SIG-M5 treated with dmso at 0.1 percent for 504 hours (cell line): ENCODE measurements around the gene UNC119.
"Not testable (repeated sequence)": the region's sequence is repeated elsewhere in the genome, so short reads cannot be mapped to it uniquely, and the experiment has no call there.

Experiments
- DNase-seq: peaks from one replicate; lab custom pipeline; 2025; ENCODE audit not compliant: unreplicated experiment; lab: John Stamatoyannopoulos, UW

UNC119 gene

GRCh38 chr17:28523876-28524275, 28.5 kb downstream of the UNC119 start:
- DNase-seq: no peak

GRCh38 chr17:28523186-28523585, 29.2 kb downstream of the UNC119 start:
- DNase-seq: no peak

GRCh38 chr17:28522281-28522680, 30.1 kb downstream of the UNC119 start:
- not testable (repeated sequence) for DNase-seq

- DNase-seq: no peak
These were observed 30.9 kb downstream of the UNC119 start for GRCh38 chr17:28521311-28522085.

GRCh38 chr17:28520687-28521086, 31.7 kb downstream of the UNC119 start:
- no peak for DNase-seq

- no peak for DNase-seq
These were observed 33.2 kb downstream of the UNC119 start for GRCh38 chr17:28519236-28519635.

- no peak for DNase-seq
These were observed 33.8 kb downstream of the UNC119 start for GRCh38 chr17:28518578-28518977.

GRCh38 chr17:28518132-28518531, 34.3 kb downstream of the UNC119 start:
- peak; percentile 87 for DNase-seq

- no peak for DNase-seq
These were observed 36.9 kb downstream of the UNC119 start for GRCh38 chr17:28515518-28515917.

- DNase-seq: no peak
These were observed 37.8 kb downstream of the UNC119 start for GRCh38 chr17:28514561-28515002.

GRCh38 chr17:28513476-28513875, 38.9 kb downstream of the UNC119 start:
- no peak for DNase-seq

- no peak for DNase-seq
These were observed 40.5 kb downstream of the UNC119 start for GRCh38 chr17:28511858-28512461.

GRCh38 chr17:28509789-28510188, 42.6 kb downstream of the UNC119 start:
- DNase-seq: peak; percentile 56

- DNase-seq: no peak
These were observed 44.2 kb downstream of the UNC119 start for GRCh38 chr17:28508211-28508724.

GRCh38 chr17:28507567-28508203, 44.7 kb downstream of the UNC119 start:
- DNase-seq: no peak

GRCh38 chr17:28506763-28507487, 45.5 kb downstream of the UNC119 start:
- no peak for DNase-seq

- DNase-seq: no peak
These were observed 46.3 kb downstream of the UNC119 start, which contains the start of gene FOXN1 for GRCh38 chr17:28505986-28506665. Gene FOXN1 (plus strand): TSS chr17:28506348. CDS start chr17:28523970, 17,622 bp downstream.

GRCh38 chr17:28503420-28503819, 49.0 kb downstream of the UNC119 start:
- no peak for DNase-seq

- DNase-seq: no peak
These were observed 50.8 kb downstream of the UNC119 start for GRCh38 chr17:28501421-28502284.
